HepG2 (cell line): Measurements from ENCODE around the gene CTIF. TPM values are rescaled to one million over a fixed set of nuclear protein-coding genes. Genes with fewer than 3 reads are reported as not detected.

Source experiments
- BHLHE40 ChIP-seq: IDR thresholded peaks from 2 replicates; pipeline ENCODE4 v1.6.1; 2011; ENCODE audit warnings: low read length, improper control_type of control experiment
- DNMT1 ChIP-seq: sonication (generic); formaldehyde crosslinking; IDR thresholded peaks from 2 replicates; pipeline ENCODE4 v1.5.1; 2020; ENCODE audit warnings: mild to moderate bottlenecking, missing genetic modification reagents
- HNF4A ChIP-seq: sonication (generic); formaldehyde crosslinking; IDR thresholded peaks from 2 replicates; pipeline ENCODE4 v1.4.0; 2020; ENCODE audit warnings: missing genetic modification reagents
- HNRNPLL ChIP-seq: fragments of 200-400 bp; formaldehyde crosslinking; IDR thresholded peaks from 2 replicates; pipeline ENCODE4 v1.6.1; 2017; ENCODE audit warnings: mild to moderate bottlenecking, low read depth, low read length; ENCODE audit not compliant: poor library complexity, severe bottlenecking
- HOXA3 ChIP-seq: sonication (generic); formaldehyde crosslinking; IDR thresholded peaks from 2 replicates; pipeline ENCODE4 v1.5.0; 2020; ENCODE audit warnings: missing genetic modification reagents
- NFKB2 ChIP-seq: sonication (generic); formaldehyde crosslinking; IDR thresholded peaks from 2 replicates; pipeline ENCODE4 v1.4.0; 2020; ENCODE audit warnings: missing genetic modification reagents, borderline replicate concordance
- SMC3 ChIP-seq: IDR thresholded peaks from 2 replicates; pipeline ENCODE4 v1.6.1; 2011; ENCODE audit warnings: low read length, improper control_type of control experiment
- ZBTB38 ChIP-seq: sonication (generic); formaldehyde crosslinking; IDR thresholded peaks from 2 replicates; pipeline ENCODE4 v1.5.1; 2020; ENCODE audit warnings: mild to moderate bottlenecking, missing genetic modification reagents
- polyA plus RNA-seq, 8 experiments: library from polyadenylated mRNA; depleted of rRNA in 3 of 8; stranded (reverse) in 7 of 8; unstranded in 1 of 8; fragments of >200 nt; fragmentation: Illumina TruSeq in 4 of 8; extraction: Trizol in 4 of 8; gene quantifications; 2 replicates each; pipeline versions ENCODE4 v1.2.1 to v1.2.3, GENCODE V29; 2011 to 2016; ENCODE audit warnings: low read depth in 4 of 8, missing spikeins in 1 of 8, mixed read lengths in 1 of 8; ENCODE audit not compliant: insufficient read depth in 1 of 8
- total RNA-seq, 5 experiments: library from RNA; depleted of rRNA; stranded (reverse); fragments of >200 nt; fragmentation: Illumina TruSeq; extraction: Trizol; gene quantifications; 2 replicates each; pipeline ENCODE4 v1.2.3, GENCODE V29; 2016; ENCODE audit warnings: low read depth in 1 of 5
- TF ChIP-seq, protein P1 (sequence below): sonication (generic); formaldehyde crosslinking; IDR thresholded peaks from 2 replicates; pipeline ENCODE4 v1.9.0; 2022; ENCODE audit warnings: low read depth, missing genetic modification reagents
- TF ChIP-seq, protein P2 (sequence below): sonication (generic); formaldehyde crosslinking; conservative IDR thresholded peaks from 2 replicates; pipeline ENCODE4 v1.4.0; 2020; ENCODE audit warnings: missing genetic modification reagents
- TF ChIP-seq, protein P3 (sequence below): sonication (generic); formaldehyde crosslinking; IDR thresholded peaks from 2 replicates; pipeline ENCODE4 v1.4.0; 2020; ENCODE audit warnings: missing genetic modification reagents, low read depth, mild to moderate bottlenecking, borderline replicate concordance
- TF ChIP-seq, protein P4 (sequence below): sonication (generic); formaldehyde crosslinking; IDR thresholded peaks from 2 replicates; pipeline ENCODE4 v1.8.1; 2023; ENCODE audit warnings: missing genetic modification reagents, inconsistent platforms, borderline replicate concordance

The CTIF gene
- total and polyA plus RNA-seq, 2 of the 13 experiments (the other 11 are each of a cell fraction or from before 2014, with no cell fraction given) = 18.2 to 28.0 TPM

DNA sequence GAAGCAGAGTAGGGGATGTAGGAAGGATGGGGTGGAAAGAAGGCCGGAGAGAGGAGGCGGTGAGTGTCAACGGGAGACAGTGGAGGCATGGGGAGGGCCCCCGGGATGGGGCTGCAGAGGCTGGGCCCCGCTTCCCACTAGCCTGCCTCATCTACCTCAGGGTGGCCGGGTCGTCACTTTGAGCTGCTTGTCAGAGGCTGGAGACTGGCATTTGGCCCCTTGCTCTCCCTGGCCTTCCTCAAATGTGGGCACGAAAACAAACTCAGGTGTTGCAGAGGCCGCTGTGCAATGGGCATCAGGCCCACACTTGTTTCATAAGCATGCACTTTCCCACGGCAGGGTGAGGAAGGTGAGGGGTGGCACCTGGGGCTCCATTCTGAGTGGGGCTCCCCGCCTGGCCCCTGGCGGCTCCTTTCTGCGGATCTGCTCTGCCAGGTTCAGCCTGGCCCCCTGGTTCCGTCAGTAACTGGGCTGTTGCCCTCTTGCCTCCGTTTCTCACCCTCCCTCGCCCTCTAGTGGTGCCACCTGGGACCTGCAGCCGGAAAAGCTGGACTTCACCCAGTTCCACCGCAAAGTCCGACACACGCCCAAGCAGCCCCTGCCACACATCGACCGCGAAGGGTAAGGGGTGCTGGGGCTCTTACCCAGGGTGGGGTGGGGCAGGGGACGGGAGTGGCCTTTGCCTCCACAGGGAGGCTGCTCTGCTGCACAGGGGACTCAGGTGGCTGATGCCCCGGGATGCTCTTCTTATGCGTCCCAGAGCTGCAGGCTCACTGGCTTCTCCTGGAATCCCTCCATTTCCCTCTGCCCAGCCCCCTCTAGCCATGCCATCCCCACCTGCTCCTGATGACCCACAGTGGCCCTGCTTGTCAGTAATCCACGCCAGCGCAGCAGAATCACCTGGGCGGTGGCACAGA is 125.4 kb downstream of the CTIF start (continued):
- TF ChIP-seq, protein P1, sequence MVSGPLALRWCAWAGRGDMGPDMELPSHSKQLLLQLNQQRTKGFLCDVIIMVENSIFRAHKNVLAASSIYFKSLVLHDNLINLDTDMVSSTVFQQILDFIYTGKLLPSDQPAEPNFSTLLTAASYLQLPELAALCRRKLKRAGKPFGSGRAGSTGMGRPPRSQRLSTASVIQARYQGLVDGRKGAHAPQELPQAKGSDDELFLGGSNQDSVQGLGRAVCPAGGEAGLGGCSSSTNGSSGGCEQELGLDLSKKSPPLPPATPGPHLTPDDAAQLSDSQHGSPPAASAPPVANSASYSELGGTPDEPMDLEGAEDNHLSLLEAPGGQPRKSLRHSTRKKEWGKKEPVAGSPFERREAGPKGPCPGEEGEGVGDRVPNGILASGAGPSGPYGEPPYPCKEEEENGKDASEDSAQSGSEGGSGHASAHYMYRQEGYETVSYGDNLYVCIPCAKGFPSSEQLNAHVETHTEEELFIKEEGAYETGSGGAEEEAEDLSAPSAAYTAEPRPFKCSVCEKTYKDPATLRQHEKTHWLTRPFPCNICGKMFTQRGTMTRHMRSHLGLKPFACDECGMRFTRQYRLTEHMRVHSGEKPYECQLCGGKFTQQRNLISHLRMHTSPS (CRISPR knock-in tag) = 0 out of 2 replicates have a peak, but pooled peaks have one; percentile 23
- TF ChIP-seq HOXA3 (CRISPR knock-in tag) = no peak
- no peak for TF ChIP-seq DNMT1 (CRISPR knock-in tag)
- TF ChIP-seq, protein P2, sequence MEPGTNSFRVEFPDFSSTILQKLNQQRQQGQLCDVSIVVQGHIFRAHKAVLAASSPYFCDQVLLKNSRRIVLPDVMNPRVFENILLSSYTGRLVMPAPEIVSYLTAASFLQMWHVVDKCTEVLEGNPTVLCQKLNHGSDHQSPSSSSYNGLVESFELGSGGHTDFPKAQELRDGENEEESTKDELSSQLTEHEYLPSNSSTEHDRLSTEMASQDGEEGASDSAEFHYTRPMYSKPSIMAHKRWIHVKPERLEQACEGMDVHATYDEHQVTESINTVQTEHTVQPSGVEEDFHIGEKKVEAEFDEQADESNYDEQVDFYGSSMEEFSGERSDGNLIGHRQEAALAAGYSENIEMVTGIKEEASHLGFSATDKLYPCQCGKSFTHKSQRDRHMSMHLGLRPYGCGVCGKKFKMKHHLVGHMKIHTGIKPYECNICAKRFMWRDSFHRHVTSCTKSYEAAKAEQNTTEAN = no peak
- TF ChIP-seq, protein P3, sequence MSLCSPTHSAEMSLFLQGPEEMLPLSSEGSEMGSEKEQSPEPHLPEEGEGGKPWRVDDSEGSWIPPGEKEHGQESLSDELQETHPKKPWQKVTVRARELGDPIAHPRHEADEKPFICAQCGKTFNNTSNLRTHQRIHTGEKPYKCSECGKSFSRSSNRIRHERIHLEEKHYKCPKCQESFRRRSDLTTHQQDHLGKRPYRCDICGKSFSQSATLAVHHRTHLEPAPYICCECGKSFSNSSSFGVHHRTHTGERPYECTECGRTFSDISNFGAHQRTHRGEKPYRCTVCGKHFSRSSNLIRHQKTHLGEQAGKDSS (CRISPR knock-in tag) = 0 out of 2 replicates have a peak, but pooled peaks have one; percentile 36
- TF ChIP-seq HNRNPLL = peak; percentile 22
- peak; percentile 31; the same call in 1 of the 2 replicates for TF ChIP-seq HNF4A (CRISPR knock-in tag)
- peak; percentile 11; the same call in 1 of the 2 replicates for TF ChIP-seq BHLHE40
- peak; percentile 74 for TF ChIP-seq ZBTB38 (CRISPR knock-in tag)
- TF ChIP-seq, protein P4, sequence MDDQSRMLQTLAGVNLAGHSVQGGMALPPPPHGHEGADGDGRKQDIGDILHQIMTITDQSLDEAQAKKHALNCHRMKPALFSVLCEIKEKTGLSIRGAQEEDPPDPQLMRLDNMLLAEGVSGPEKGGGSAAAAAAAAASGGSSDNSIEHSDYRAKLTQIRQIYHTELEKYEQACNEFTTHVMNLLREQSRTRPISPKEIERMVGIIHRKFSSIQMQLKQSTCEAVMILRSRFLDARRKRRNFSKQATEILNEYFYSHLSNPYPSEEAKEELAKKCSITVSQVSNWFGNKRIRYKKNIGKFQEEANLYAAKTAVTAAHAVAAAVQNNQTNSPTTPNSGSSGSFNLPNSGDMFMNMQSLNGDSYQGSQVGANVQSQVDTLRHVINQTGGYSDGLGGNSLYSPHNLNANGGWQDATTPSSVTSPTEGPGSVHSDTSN (CRISPR knock-in tag) = no peak
- peak; percentile 75 for TF ChIP-seq SMC3
- TF ChIP-seq NFKB2 (CRISPR knock-in tag) = peak; percentile 29; the same call in 1 of the 2 replicates
